GM23338 (cell line): ENCODE measurements around the gene MDH1B. TPM values are rescaled to one million over a fixed set of nuclear protein-coding genes. Genes with fewer than 3 reads are reported as not detected.

ENCODE experiments used
- ATAC-seq: fragments of 200-7000 bp; cut with Tn5 transposase; 3 replicates; pipeline ENCODE4 v1.9.1; 2020
- DNase-seq: peaks from one replicate; pipeline ENCODE4 v3.0.0-alpha.2; 2015; ENCODE audit warnings: low spot score
- H2AFZ ChIP-seq: fragments of 200-600 bp; sonication (generic); 2 replicates; pipeline ENCODE4 v1.8.0; 2016; ENCODE audit warnings: antibody characterized with exemption, mild to moderate bottlenecking, moderate library complexity
- H3F3A ChIP-seq: fragments of 200-600 bp; sonication (generic); replicated peaks from 2 replicates; pipeline ENCODE4 v1.8.0; 2017; ENCODE audit warnings: antibody characterized with exemption, mixed run types, low read depth
- H3K27ac ChIP-seq: fragments of 200-600 bp; sonication (generic); 2 replicates; pipeline ENCODE4 v1.6.1; 2016; ENCODE audit warnings: low read depth
- H3K27me3 ChIP-seq: fragments of 200-600 bp; sonication (generic); 2 replicates; pipeline ENCODE4 v1.8.0; 2016; ENCODE audit warnings: mild to moderate bottlenecking, mixed run types, moderate library complexity; ENCODE audit not compliant: insufficient read depth
- H3K36me3 ChIP-seq: fragments of 200-600 bp; sonication (generic); 2 replicates; pipeline ENCODE4 v1.8.0; 2016; ENCODE audit warnings: mild to moderate bottlenecking; ENCODE audit not compliant: insufficient read depth
- H3K4me1 ChIP-seq: fragments of 200-600 bp; sonication (generic); 2 replicates; pipeline ENCODE4 v1.8.0; 2016; ENCODE audit warnings: mild to moderate bottlenecking, moderate library complexity; ENCODE audit not compliant: insufficient read depth
- H3K4me2 ChIP-seq: fragments of 200-600 bp; sonication (generic); 2 replicates; pipeline ENCODE4 v1.7.1; 2017; ENCODE audit warnings: mixed run types
- H3K4me3 ChIP-seq: fragments of 200-600 bp; sonication (generic); 2 replicates; pipeline ENCODE4 v1.6.1; 2016; ENCODE audit warnings: mixed run types
- H3K79me2 ChIP-seq: fragments of 200-600 bp; sonication (generic); replicated peaks from 2 replicates; pipeline ENCODE4 v1.8.0; 2017; ENCODE audit warnings: mild to moderate bottlenecking; ENCODE audit not compliant: insufficient read depth
- H3K9me2 ChIP-seq: fragments of 200-600 bp; sonication (generic); 2 replicates; pipeline ENCODE4 v1.8.0; 2017; ENCODE audit not compliant: insufficient read depth
- H4K20me1 ChIP-seq: fragments of 200-600 bp; sonication (generic); replicated peaks from 2 replicates; pipeline ENCODE4 v1.8.0; 2017; ENCODE audit warnings: mild to moderate bottlenecking; ENCODE audit not compliant: insufficient read depth
- H3K27ac Mint-ChIP-seq: 2 replicates; pipeline ENCODE4 v1.8.0; 2020; ENCODE audit warnings: inconsistent platforms, mild to moderate bottlenecking, moderate library complexity, mixed read lengths
- H3K27me3 Mint-ChIP-seq: 3 replicates; pipeline ENCODE4 v1.8.0; 2022; ENCODE audit warnings: low read depth, mild to moderate bottlenecking, moderate library complexity, mixed read lengths, inconsistent platforms; ENCODE audit not compliant: insufficient read depth, poor library complexity
- H3K36me3 Mint-ChIP-seq: 3 replicates; pipeline ENCODE4 v1.8.0; 2021; ENCODE audit warnings: low read depth, mild to moderate bottlenecking, inconsistent platforms, moderate library complexity, mixed read lengths
- H3K4me1 Mint-ChIP-seq: 3 replicates; pipeline ENCODE4 v1.8.0; 2020; ENCODE audit warnings: mild to moderate bottlenecking, inconsistent platforms, mixed read lengths
- H3K4me3 Mint-ChIP-seq: 3 replicates; pipeline ENCODE4 v1.8.0; 2021; ENCODE audit warnings: moderate library complexity, mild to moderate bottlenecking, inconsistent platforms, mixed read lengths
- H3K9me3 Mint-ChIP-seq: 3 replicates; pipeline ENCODE4 v1.8.0; 2020; ENCODE audit warnings: moderate library complexity, mild to moderate bottlenecking, inconsistent platforms, mixed read lengths
- CREB1 ChIP-seq: fragments of 250-450 bp; sonication (Bioruptor Pico); IDR thresholded peaks from 2 replicates; pipeline ENCODE4 v1.5.0; 2020; ENCODE audit warnings: low read depth, mild to moderate bottlenecking, moderate library complexity
- EZH2 ChIP-seq: fragments of 200-600 bp; sonication (generic); IDR thresholded peaks from one replicate; pipeline ENCODE4 v1.8.0; 2017; ENCODE audit warnings: antibody characterized with exemption, mild to moderate bottlenecking, low read depth; ENCODE audit not compliant: unreplicated experiment
- EZH2phosphoT487 ChIP-seq: fragments of 200-600 bp; sonication (generic); IDR thresholded peaks from one replicate; pipeline ENCODE4 v1.8.1; 2018; ENCODE audit warnings: antibody characterized with exemption; ENCODE audit not compliant: unreplicated experiment
- JUNB ChIP-seq: IDR thresholded peaks from one replicate; pipeline ENCODE4 v1.6.1; 2016; ENCODE audit warnings: antibody characterized with exemption; ENCODE audit not compliant: unreplicated experiment
- NANOG ChIP-seq: IDR thresholded peaks from 2 replicates; pipeline ENCODE4 v1.6.1; 2016; ENCODE audit warnings: antibody characterized with exemption, borderline replicate concordance
- POLR2AphosphoS5 ChIP-seq: IDR thresholded peaks from 2 replicates; pipeline ENCODE4 v1.6.1; 2016; ENCODE audit warnings: antibody characterized with exemption, low read depth
- STAT1 ChIP-seq: IDR thresholded peaks from one replicate; pipeline ENCODE4 v1.6.1; 2016; ENCODE audit warnings: antibody characterized with exemption; ENCODE audit not compliant: unreplicated experiment
- ZNF114 ChIP-seq: fragments of 250-450 bp; sonication (Bioruptor Pico); IDR thresholded peaks from 2 replicates; pipeline ENCODE4 v1.5.0; 2020; ENCODE audit warnings: mild to moderate bottlenecking, moderate library complexity
- ZNF331 ChIP-seq: fragments of 250-450 bp; sonication (Bioruptor Pico); IDR thresholded peaks from 2 replicates; pipeline ENCODE4 v1.5.0; 2020; ENCODE audit warnings: low read depth, mild to moderate bottlenecking, moderate library complexity
- polyA plus RNA-seq: library from polyadenylated mRNA; unstranded; fragments of >200 nt; fragmentation: Nextera tagmentation; extraction: Ambion mirVana; gene quantifications from 2 replicates; pipeline ENCODE4 v1.2.1, GENCODE V29; 2016
- total RNA-seq: library from RNA; depleted of rRNA; stranded (reverse); fragments of >200 nt; shearing (Covaris generic); gene quantifications from 2 replicates; pipeline ENCODE4 v1.2.3, GENCODE V29; 2014
- TF ChIP-seq, protein P1 (sequence below): IDR thresholded peaks from 2 replicates; pipeline ENCODE4 v1.6.1; 2016; ENCODE audit warnings: antibody characterized with exemption
- TF ChIP-seq, protein P2 (sequence below), 2 experiments: fragments of 200-600 bp in 1 of 2; sonication (generic) in 1 of 2; conservative IDR thresholded peaks; 2 replicates each; pipeline versions ENCODE4 v1.5.1 to v1.6.1; 2016 to 2017; ENCODE audit warnings: antibody characterized with exemption in 2 of 2, low read depth in 2 of 2, mild to moderate bottlenecking in 2 of 2, moderate library complexity in 1 of 2
- TF ChIP-seq, protein P3 (sequence below): IDR thresholded peaks from one replicate; pipeline ENCODE4 v1.6.1; 2018; ENCODE audit warnings: antibody characterized with exemption; ENCODE audit not compliant: unreplicated experiment
- TF ChIP-seq, protein P4 (sequence below): fragments of 250-450 bp; sonication (Bioruptor Pico); IDR thresholded peaks from 2 replicates; pipeline ENCODE4 v1.5.0; 2020; ENCODE audit warnings: mild to moderate bottlenecking, moderate library complexity

Gene MDH1B
- total and polyA plus RNA-seq, 2 experiments from 2014 or later, result 1.7 to 1.8 TPM

DNA sequence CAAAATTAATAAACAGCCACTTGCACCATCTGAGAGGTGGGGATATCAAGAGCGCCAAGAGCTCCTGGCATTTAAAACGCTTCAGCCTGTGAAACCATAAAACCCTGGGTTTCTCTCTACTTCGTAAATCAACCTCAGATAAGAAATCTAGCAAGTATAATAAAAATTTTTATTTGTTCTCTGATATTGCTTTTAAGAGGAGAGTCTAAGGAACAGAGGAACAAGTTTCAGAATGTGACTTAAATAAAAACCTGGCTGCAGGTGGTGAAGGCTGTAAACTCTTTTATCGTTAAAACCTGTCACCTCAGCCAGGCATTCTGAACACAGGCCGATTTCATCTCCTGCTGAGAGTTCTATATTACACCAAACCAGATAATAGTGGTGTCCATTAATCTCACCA, 56.8 kb downstream of the MDH1B start:
- Mint-ChIP-seq H3K27me3 (no peaks in the 10 kb centered on the region), H3K9me3 (no peaks in the 10 kb centered on the region), H3K4me1 (peaks cover 1% of the 10 kb centered on the region), H3K36me3 (no peaks in the 10 kb centered on the region), H3K27ac (no peak overlapping the region), H3K4me3 (no peak overlapping the region)
- Histone ChIP-seq H2AFZ (peak overlapping the region; percentile 15; the same call in 1 of the 2 replicates), H3K9me2 (no peaks in the 10 kb centered on the region), H3K36me3 (no peaks in the 10 kb centered on the region), H3K27me3 (no peaks in the 10 kb centered on the region), H3K79me2 (no peaks in the 10 kb centered on the region), H3F3A (no peaks in the 10 kb centered on the region), H4K20me1 (no peaks in the 10 kb centered on the region), H3K4me3 (no peak overlapping the region), H3K4me2 (no peak overlapping the region), H3K27ac (no peak overlapping the region), H3K4me1 (peaks cover 2% of the 10 kb centered on the region)
- no peak for ATAC-seq
- TF ChIP-seq, protein P1, sequence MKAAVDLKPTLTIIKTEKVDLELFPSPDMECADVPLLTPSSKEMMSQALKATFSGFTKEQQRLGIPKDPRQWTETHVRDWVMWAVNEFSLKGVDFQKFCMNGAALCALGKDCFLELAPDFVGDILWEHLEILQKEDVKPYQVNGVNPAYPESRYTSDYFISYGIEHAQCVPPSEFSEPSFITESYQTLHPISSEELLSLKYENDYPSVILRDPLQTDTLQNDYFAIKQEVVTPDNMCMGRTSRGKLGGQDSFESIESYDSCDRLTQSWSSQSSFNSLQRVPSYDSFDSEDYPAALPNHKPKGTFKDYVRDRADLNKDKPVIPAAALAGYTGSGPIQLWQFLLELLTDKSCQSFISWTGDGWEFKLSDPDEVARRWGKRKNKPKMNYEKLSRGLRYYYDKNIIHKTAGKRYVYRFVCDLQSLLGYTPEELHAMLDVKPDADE, result no peak
- no peak for TF ChIP-seq JUNB
- TF ChIP-seq NANOG, result no peak
- TF ChIP-seq, protein P2, sequence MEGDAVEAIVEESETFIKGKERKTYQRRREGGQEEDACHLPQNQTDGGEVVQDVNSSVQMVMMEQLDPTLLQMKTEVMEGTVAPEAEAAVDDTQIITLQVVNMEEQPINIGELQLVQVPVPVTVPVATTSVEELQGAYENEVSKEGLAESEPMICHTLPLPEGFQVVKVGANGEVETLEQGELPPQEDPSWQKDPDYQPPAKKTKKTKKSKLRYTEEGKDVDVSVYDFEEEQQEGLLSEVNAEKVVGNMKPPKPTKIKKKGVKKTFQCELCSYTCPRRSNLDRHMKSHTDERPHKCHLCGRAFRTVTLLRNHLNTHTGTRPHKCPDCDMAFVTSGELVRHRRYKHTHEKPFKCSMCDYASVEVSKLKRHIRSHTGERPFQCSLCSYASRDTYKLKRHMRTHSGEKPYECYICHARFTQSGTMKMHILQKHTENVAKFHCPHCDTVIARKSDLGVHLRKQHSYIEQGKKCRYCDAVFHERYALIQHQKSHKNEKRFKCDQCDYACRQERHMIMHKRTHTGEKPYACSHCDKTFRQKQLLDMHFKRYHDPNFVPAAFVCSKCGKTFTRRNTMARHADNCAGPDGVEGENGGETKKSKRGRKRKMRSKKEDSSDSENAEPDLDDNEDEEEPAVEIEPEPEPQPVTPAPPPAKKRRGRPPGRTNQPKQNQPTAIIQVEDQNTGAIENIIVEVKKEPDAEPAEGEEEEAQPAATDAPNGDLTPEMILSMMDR (conservative IDR thresholded peaks at IDR 0.05; ENCODE audit: low read depth in 2 of 2), result no peak
- no peak for TF ChIP-seq ZNF331 (CRISPR knock-in tag)
- no peak for TF ChIP-seq ZNF114
- TF ChIP-seq CREB1 (CRISPR knock-in tag), result no peak
- no peak for TF ChIP-seq EZH2
- TF ChIP-seq, protein P3, sequence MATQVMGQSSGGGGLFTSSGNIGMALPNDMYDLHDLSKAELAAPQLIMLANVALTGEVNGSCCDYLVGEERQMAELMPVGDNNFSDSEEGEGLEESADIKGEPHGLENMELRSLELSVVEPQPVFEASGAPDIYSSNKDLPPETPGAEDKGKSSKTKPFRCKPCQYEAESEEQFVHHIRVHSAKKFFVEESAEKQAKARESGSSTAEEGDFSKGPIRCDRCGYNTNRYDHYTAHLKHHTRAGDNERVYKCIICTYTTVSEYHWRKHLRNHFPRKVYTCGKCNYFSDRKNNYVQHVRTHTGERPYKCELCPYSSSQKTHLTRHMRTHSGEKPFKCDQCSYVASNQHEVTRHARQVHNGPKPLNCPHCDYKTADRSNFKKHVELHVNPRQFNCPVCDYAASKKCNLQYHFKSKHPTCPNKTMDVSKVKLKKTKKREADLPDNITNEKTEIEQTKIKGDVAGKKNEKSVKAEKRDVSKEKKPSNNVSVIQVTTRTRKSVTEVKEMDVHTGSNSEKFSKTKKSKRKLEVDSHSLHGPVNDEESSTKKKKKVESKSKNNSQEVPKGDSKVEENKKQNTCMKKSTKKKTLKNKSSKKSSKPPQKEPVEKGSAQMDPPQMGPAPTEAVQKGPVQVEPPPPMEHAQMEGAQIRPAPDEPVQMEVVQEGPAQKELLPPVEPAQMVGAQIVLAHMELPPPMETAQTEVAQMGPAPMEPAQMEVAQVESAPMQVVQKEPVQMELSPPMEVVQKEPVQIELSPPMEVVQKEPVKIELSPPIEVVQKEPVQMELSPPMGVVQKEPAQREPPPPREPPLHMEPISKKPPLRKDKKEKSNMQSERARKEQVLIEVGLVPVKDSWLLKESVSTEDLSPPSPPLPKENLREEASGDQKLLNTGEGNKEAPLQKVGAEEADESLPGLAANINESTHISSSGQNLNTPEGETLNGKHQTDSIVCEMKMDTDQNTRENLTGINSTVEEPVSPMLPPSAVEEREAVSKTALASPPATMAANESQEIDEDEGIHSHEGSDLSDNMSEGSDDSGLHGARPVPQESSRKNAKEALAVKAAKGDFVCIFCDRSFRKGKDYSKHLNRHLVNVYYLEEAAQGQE, result no peak
- TF ChIP-seq, protein P4, sequence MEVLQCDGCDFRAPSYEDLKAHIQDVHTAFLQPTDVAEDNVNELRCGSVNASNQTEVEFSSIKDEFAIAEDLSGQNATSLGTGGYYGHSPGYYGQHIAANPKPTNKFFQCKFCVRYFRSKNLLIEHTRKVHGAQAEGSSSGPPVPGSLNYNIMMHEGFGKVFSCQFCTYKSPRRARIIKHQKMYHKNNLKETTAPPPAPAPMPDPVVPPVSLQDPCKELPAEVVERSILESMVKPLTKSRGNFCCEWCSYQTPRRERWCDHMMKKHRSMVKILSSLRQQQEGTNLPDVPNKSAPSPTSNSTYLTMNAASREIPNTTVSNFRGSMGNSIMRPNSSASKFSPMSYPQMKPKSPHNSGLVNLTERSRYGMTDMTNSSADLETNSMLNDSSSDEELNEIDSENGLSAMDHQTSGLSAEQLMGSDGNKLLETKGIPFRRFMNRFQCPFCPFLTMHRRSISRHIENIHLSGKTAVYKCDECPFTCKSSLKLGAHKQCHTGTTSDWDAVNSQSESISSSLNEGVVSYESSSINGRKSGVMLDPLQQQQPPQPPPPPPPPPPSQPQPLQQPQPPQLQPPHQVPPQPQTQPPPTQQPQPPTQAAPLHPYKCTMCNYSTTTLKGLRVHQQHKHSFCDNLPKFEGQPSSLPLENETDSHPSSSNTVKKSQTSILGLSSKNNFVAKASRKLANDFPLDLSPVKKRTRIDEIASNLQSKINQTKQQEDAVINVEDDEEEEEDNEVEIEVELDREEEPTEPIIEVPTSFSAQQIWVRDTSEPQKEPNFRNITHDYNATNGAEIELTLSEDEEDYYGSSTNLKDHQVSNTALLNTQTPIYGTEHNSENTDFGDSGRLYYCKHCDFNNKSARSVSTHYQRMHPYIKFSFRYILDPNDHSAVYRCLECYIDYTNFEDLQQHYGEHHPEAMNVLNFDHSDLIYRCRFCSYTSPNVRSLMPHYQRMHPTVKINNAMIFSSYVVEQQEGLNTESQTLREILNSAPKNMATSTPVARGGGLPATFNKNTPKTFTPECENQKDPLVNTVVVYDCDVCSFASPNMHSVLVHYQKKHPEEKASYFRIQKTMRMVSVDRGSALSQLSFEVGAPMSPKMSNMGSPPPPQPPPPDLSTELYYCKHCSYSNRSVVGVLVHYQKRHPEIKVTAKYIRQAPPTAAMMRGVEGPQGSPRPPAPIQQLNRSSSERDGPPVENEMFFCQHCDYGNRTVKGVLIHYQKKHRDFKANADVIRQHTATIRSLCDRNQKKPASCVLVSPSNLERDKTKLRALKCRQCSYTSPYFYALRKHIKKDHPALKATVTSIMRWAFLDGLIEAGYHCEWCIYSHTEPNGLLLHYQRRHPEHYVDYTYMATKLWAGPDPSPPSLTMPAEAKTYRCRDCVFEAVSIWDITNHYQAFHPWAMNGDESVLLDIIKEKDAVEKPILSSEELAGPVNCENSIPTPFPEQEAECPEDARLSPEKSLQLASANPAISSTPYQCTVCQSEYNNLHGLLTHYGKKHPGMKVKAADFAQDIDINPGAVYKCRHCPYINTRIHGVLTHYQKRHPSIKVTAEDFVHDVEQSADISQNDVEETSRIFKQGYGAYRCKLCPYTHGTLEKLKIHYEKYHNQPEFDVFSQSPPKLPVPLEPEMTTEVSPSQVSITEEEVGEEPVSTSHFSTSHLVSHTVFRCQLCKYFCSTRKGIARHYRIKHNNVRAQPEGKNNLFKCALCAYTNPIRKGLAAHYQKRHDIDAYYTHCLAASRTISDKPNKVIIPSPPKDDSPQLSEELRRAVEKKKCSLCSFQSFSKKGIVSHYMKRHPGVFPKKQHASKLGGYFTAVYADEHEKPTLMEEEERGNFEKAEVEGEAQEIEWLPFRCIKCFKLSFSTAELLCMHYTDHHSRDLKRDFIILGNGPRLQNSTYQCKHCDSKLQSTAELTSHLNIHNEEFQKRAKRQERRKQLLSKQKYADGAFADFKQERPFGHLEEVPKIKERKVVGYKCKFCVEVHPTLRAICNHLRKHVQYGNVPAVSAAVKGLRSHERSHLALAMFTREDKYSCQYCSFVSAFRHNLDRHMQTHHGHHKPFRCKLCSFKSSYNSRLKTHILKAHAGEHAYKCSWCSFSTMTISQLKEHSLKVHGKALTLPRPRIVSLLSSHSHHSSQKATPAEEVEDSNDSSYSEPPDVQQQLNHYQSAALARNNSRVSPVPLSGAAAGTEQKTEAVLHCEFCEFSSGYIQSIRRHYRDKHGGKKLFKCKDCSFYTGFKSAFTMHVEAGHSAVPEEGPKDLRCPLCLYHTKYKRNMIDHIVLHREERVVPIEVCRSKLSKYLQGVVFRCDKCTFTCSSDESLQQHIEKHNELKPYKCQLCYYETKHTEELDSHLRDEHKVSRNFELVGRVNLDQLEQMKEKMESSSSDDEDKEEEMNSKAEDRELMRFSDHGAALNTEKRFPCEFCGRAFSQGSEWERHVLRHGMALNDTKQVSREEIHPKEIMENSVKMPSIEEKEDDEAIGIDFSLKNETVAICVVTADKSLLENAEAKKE (CRISPR knock-in tag), result no peak
- no peak for TF ChIP-seq STAT1
- no peak for TF ChIP-seq EZH2phosphoT487
- TF ChIP-seq POLR2AphosphoS5, result no peak
- no peak for DNase-seq
